K562 (cell line): ENCODE results near the gene FAF2. TPM values are rescaled to one million over a fixed set of nuclear protein-coding genes. Genes with fewer than 3 reads are reported as not detected.

ENCODE experiments used
- CBX1 ChIP-seq: sonication (generic); IDR thresholded peaks from 2 replicates; pipeline ENCODE4 v1.6.1; 2016; ENCODE audit warnings: antibody characterized with exemption, low read depth, mild to moderate bottlenecking
- CEBPB ChIP-seq: fragments of 450-650 bp; IDR thresholded peaks from 2 replicates; pipeline ENCODE4 v1.6.1; 2016; ENCODE audit warnings: missing genetic modification characterization, missing compliant biosample characterization
- DEAF1 ChIP-seq: fragments of 450-650 bp; formaldehyde crosslinking; IDR thresholded peaks from 2 replicates; pipeline ENCODE4 v1.4.0; 2020; ENCODE audit warnings: mild to moderate bottlenecking, moderate library complexity
- EP400 ChIP-seq: fragments of 450-650 bp; IDR thresholded peaks from 2 replicates; pipeline ENCODE4 v1.6.1; 2017; ENCODE audit warnings: antibody characterized with exemption, mild to moderate bottlenecking, moderate library complexity
- FOXM1 ChIP-seq, 2 experiments: fragments of 450-650 bp in 1 of 2; sonication (generic) in 1 of 2; formaldehyde crosslinking in 1 of 2; IDR thresholded peaks; 2 replicates each; pipeline versions ENCODE4 v1.6.1 to v1.9.0; 2017 to 2022; ENCODE audit warnings: low read depth in 2 of 2, mild to moderate bottlenecking in 2 of 2, missing genetic modification reagents in 1 of 2, moderate library complexity in 1 of 2
- GMEB1 ChIP-seq: fragments of 250-450 bp; sonication (Bioruptor Pico); IDR thresholded peaks from 2 replicates; pipeline ENCODE4 v1.4.0; 2020; ENCODE audit warnings: mild to moderate bottlenecking
- HDAC8 ChIP-seq: fragments of 450-650 bp; IDR thresholded peaks from 2 replicates; pipeline ENCODE4 v1.6.1; 2016; ENCODE audit warnings: mild to moderate bottlenecking, missing genetic modification characterization, moderate library complexity, missing compliant biosample characterization
- MBD2 ChIP-seq: sonication (generic); IDR thresholded peaks from 2 replicates; pipeline ENCODE4 v1.6.1; 2016; ENCODE audit warnings: low read depth, borderline replicate concordance
- MCM5 ChIP-seq: fragments of 450-650 bp; IDR thresholded peaks from 2 replicates; pipeline ENCODE4 v1.6.1; 2016; ENCODE audit warnings: low read depth
- MIER1 ChIP-seq: fragments of 450-650 bp; IDR thresholded peaks from 2 replicates; pipeline ENCODE4 v1.6.1; 2016; ENCODE audit warnings: antibody characterized with exemption, mild to moderate bottlenecking, low read depth
- MITF ChIP-seq: IDR thresholded peaks from 2 replicates; pipeline ENCODE4 v1.6.1; 2014; ENCODE audit warnings: antibody characterized with exemption
- MTA2 ChIP-seq: fragments of 450-650 bp; IDR thresholded peaks from 2 replicates; pipeline ENCODE4 v1.6.1; 2016; ENCODE audit warnings: low read depth
- MYNN ChIP-seq, 2 experiments: sonication (generic); formaldehyde crosslinking in 1 of 2; IDR thresholded peaks; 2 replicates each; pipeline versions ENCODE4 v1.5.0 to v1.6.1; 2016 to 2020; ENCODE audit warnings: antibody characterized with exemption in 1 of 2, missing genetic modification reagents in 1 of 2
- NFRKB ChIP-seq: fragments of 450-650 bp; IDR thresholded peaks from 2 replicates; pipeline ENCODE4 v1.6.1; 2016; ENCODE audit warnings: low read depth
- NFXL1 ChIP-seq: fragments of 450-650 bp; formaldehyde crosslinking; IDR thresholded peaks from 2 replicates; pipeline ENCODE4 v1.4.0; 2021; ENCODE audit warnings: mild to moderate bottlenecking
- PHB ChIP-seq: fragments of 250-450 bp; sonication (Bioruptor Pico); IDR thresholded peaks from 2 replicates; pipeline ENCODE4 v1.5.0; 2021
- PPARD ChIP-seq: fragments of 250-450 bp; sonication (Bioruptor Pico); IDR thresholded peaks from 2 replicates; pipeline ENCODE4 v1.8.0; 2022; ENCODE audit warnings: inconsistent platforms, mild to moderate bottlenecking, moderate library complexity
- TAF7 ChIP-seq: fragments of 450-650 bp; IDR thresholded peaks from 2 replicates; pipeline ENCODE4 v1.6.1; 2016; ENCODE audit warnings: missing genetic modification characterization, missing compliant biosample characterization
- TFAM ChIP-seq: fragments of 250-450 bp; sonication (Bioruptor Pico); conservative IDR thresholded peaks from 2 replicates; pipeline ENCODE4 v1.5.0; 2021; ENCODE audit warnings: mild to moderate bottlenecking, moderate library complexity
- TSC22D4 ChIP-seq: fragments of 450-650 bp; IDR thresholded peaks from 2 replicates; pipeline ENCODE4 v1.6.1; 2016; ENCODE audit warnings: missing genetic modification characterization, missing biosample characterization, control low read depth
- ZNF12 ChIP-seq: sonication (generic); formaldehyde crosslinking; IDR thresholded peaks from 2 replicates; pipeline ENCODE4 v1.4.0; 2020; ENCODE audit warnings: mild to moderate bottlenecking, missing genetic modification reagents
- ZNF780A ChIP-seq: fragments of 250-450 bp; sonication (Bioruptor Pico); IDR thresholded peaks from 2 replicates; pipeline ENCODE4 v1.5.0; 2021; ENCODE audit warnings: mild to moderate bottlenecking
- polyA plus RNA-seq, 8 experiments: library from polyadenylated mRNA; depleted of rRNA in 4 of 8; stranded (reverse) in 5 of 8; unstranded in 3 of 8; fragments of >200 nt; fragmentation: Nextera tagmentation in 2 of 8; fragmentation: Illumina TruSeq in 1 of 8; extraction: Ambion mirVana in 2 of 8; extraction: Trizol in 1 of 8; gene quantifications; 2 replicates each; pipeline versions ENCODE4 v1.2.1 to v1.2.3, GENCODE V29; 2011 to 2014; ENCODE audit warnings: inconsistent platforms in 1 of 8, missing spikeins in 1 of 8
- total RNA-seq, 7 experiments: library from RNA; depleted of rRNA in 6 of 7; stranded (reverse); fragments of >200 nt in 6 of 7; fragmentation: Illumina TruSeq in 2 of 7; extraction: Trizol in 2 of 7; gene quantifications; 2 replicates each; pipeline versions ENCODE4 v1.2.1 to v1.2.3, GENCODE V29; 2011 to 2021; ENCODE audit warnings: low replicate concordance in 1 of 7
- TF ChIP-seq, protein P1 (sequence below): fragments of 450-650 bp; formaldehyde crosslinking; IDR thresholded peaks from 2 replicates; pipeline ENCODE4 v1.4.0; 2020; ENCODE audit warnings: mild to moderate bottlenecking, moderate library complexity

FAF2 gene
- total and polyA plus RNA-seq, 9 of the 15 experiments (the other 6 are each of a cell fraction or from before 2014, with no cell fraction given) = 25.0 to 44.6 (median 36.1) TPM

DNA sequence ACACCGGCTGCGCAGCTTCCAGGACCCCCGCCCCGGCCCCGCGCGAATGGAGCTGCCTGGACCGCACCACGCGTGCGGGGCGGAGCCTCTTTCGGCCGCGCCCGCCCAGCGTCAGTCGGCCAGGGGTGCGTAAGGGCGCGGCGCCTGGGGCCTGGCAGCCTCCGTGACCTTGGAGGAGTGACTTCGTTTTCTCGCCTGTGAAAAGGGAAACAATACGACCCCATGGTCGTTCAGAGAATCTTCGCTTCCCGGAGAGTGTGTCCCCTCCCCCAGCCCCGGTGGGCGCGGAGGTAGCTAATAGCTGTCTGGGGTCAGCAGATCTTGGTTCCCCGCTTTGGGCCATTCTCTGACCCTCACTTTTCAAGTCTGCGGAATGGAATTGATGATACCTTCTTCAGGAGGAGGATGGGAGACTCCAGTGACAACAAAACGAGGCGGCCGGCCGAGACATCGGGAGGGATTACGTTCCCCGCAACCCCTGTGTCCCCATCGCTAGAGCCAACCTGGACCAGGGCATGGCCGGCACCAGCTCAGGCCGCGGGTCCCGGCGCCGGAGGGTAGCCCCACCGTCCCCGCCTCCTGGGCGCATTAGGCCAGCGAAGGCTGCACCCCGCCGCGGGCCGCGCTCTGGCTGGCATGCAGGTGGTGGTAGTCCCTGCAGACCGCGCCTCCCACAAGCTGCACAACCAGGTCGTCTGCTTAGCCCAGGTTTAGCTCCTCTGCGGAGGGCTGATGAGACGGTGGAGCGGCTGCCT is 95.4 kb downstream of the FAF2 start (continued):
- TF ChIP-seq, protein P1, sequence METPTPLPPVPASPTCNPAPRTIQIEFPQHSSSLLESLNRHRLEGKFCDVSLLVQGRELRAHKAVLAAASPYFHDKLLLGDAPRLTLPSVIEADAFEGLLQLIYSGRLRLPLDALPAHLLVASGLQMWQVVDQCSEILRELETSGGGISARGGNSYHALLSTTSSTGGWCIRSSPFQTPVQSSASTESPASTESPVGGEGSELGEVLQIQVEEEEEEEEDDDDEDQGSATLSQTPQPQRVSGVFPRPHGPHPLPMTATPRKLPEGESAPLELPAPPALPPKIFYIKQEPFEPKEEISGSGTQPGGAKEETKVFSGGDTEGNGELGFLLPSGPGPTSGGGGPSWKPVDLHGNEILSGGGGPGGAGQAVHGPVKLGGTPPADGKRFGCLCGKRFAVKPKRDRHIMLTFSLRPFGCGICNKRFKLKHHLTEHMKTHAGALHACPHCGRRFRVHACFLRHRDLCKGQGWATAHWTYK = no peak
- TF ChIP-seq CBX1 (0 out of 2 replicates have a peak, but pooled peaks have one; percentile 23), GMEB1 (peak; percentile 84), MBD2 (no peak), MIER1 (no peak), ZNF780A (CRISPR knock-in tag) (no peak), TAF7 (no peak), MYNN (IDR thresholded peaks at IDR 0.05) (no peak), MYNN (CRISPR knock-in tag; IDR thresholded peaks at IDR 0.05) (no peak), MITF (no peak), FOXM1 (IDR thresholded peaks at IDR 0.05; ENCODE audit: low read depth) (no peak), FOXM1 (CRISPR knock-in tag; IDR thresholded peaks at IDR 0.05; ENCODE audit: low read depth) (no peak), NFRKB (peak; percentile 42; the same call in 1 of the 2 replicates), TSC22D4 (no peak), EP400 (peak; percentile 48; the same call in 1 of the 2 replicates), TFAM (CRISPR knock-in tag) (no peak), MTA2 (no peak), ZNF12 (no peak), PPARD (no peak), MCM5 (no peak), HDAC8 (tag) (no peak), NFXL1 (CRISPR knock-in tag) (no peak), DEAF1 (CRISPR knock-in tag) (no peak), PHB (CRISPR knock-in tag) (peak; percentile 34; the same call in 1 of the 2 replicates), CEBPB (tag) (no peak)
